SU-DHL-6 (cell line): ENCODE results near the gene ANKRD44.

ENCODE experiments used
- CTCF ChIP-seq: fragments of 200-600 bp; sonication (generic); IDR thresholded peaks from one replicate; pipeline ENCODE4 v1.5.1; 2017; ENCODE audit warnings: antibody characterized with exemption, mild to moderate bottlenecking, low read length, moderate library complexity; ENCODE audit not compliant: insufficient read depth, poor library complexity, severe bottlenecking
- EZH2phosphoT487 ChIP-seq: fragments of 200-600 bp; sonication (generic), shearing (Covaris generic); conservative IDR thresholded peaks from 2 replicates; pipeline ENCODE4 v1.6.1; 2018; ENCODE audit warnings: mild to moderate bottlenecking, antibody characterized with exemption, low read length, moderate library complexity, mixed read lengths

- TF ChIP-seq CTCF: no peak
- TF ChIP-seq EZH2phosphoT487: no peak
These were observed 351.3 kb downstream of the ANKRD44 start for GRCh38 chr2:196959281-196959680.
